H9 (cell line): ENCODE results near the gene IP6K3. TPM values are rescaled to one million over a fixed set of nuclear protein-coding genes. Genes with fewer than 3 reads are reported as not detected.

Experiments
- DNase-seq: peaks from one replicate; pipeline ENCODE4 v3.0.0-alpha.2; 2017
- H2AFZ ChIP-seq: one replicate; pipeline ENCODE4 v1.6.1; 2013; ENCODE audit warnings: mild to moderate bottlenecking, low read length, control low read depth, moderate library complexity
- H2AK5ac ChIP-seq: 2 replicates; pipeline ENCODE4 v1.6.1; 2013; ENCODE audit warnings: low read length, control low read depth, mixed read lengths; ENCODE audit not compliant: insufficient read length
- H2BK120ac ChIP-seq: one replicate; pipeline ENCODE4 v1.6.1; 2013; ENCODE audit warnings: low read depth, mild to moderate bottlenecking, low read length, control low read depth, inconsistent platforms; ENCODE audit not compliant: poor library complexity, severe bottlenecking
- H2BK12ac ChIP-seq: 2 replicates; pipeline ENCODE4 v1.6.1; 2013; ENCODE audit warnings: low read length, control low read depth, mixed read lengths, low read depth; ENCODE audit not compliant: insufficient read length
- H2BK15ac ChIP-seq: 2 replicates; pipeline ENCODE4 v1.6.1; 2013; ENCODE audit warnings: low read depth, low read length, control low read depth
- H2BK20ac ChIP-seq: one replicate; pipeline ENCODE4 v1.6.1; 2013; ENCODE audit warnings: low read depth, mild to moderate bottlenecking, low read length, control low read depth, inconsistent platforms; ENCODE audit not compliant: poor library complexity, severe bottlenecking
- H2BK5ac ChIP-seq: 2 replicates; pipeline ENCODE4 v1.6.1; 2013; ENCODE audit warnings: low read length, control low read depth, mixed read lengths; ENCODE audit not compliant: insufficient read length
- H3K14ac ChIP-seq: 2 replicates; pipeline ENCODE4 v1.6.1; 2013; ENCODE audit warnings: low read length, control low read depth; ENCODE audit not compliant: insufficient read depth
- H3K18ac ChIP-seq: 2 replicates; pipeline ENCODE4 v1.6.1; 2013; ENCODE audit warnings: low read depth, mild to moderate bottlenecking, mixed read lengths, low read length, control low read depth; ENCODE audit not compliant: insufficient read length
- H3K23ac ChIP-seq: 2 replicates; pipeline ENCODE4 v1.6.1; 2013; ENCODE audit warnings: low read length, control low read depth, mixed read lengths, low read depth; ENCODE audit not compliant: insufficient read length
- H3K23me2 ChIP-seq: 2 replicates; pipeline ENCODE4 v1.6.1; 2013; ENCODE audit warnings: low read depth, mild to moderate bottlenecking, mixed read lengths, low read length, control low read depth; ENCODE audit not compliant: insufficient read length, poor library complexity, severe bottlenecking
- H3K27ac ChIP-seq: 2 replicates; pipeline ENCODE4 v1.5.1; 2013; ENCODE audit warnings: low read length, control low read depth, mixed read lengths, low read depth; ENCODE audit not compliant: insufficient read length
- H3K27me3 ChIP-seq: 2 replicates; pipeline ENCODE4 v1.6.1; 2013; ENCODE audit warnings: low read length, control low read depth, inconsistent platforms; ENCODE audit not compliant: insufficient read depth
- H3K4ac ChIP-seq: 2 replicates; pipeline ENCODE4 v1.6.1; 2013; ENCODE audit warnings: low read depth, mild to moderate bottlenecking, control low read depth, inconsistent platforms, low read length, moderate library complexity
- H3K4me1 ChIP-seq: 2 replicates; pipeline ENCODE4 v1.6.1; 2013; ENCODE audit warnings: low read length, control low read depth, inconsistent platforms; ENCODE audit not compliant: insufficient read depth
- H3K4me2 ChIP-seq: 2 replicates; pipeline ENCODE4 v1.6.1; 2013; ENCODE audit warnings: low read length, control low read depth, mixed read lengths; ENCODE audit not compliant: insufficient read length, insufficient read depth
- H3K56ac ChIP-seq: 2 replicates; pipeline ENCODE4 v1.6.1; 2013; ENCODE audit warnings: low read depth, mild to moderate bottlenecking, mixed read lengths, low read length, control low read depth; ENCODE audit not compliant: insufficient read length
- H3K79me1 ChIP-seq: 2 replicates; pipeline ENCODE4 v1.6.1; 2013; ENCODE audit warnings: low read depth, mild to moderate bottlenecking, moderate library complexity, low read length, control low read depth, inconsistent platforms; ENCODE audit not compliant: insufficient read depth, poor library complexity, severe bottlenecking
- H3K79me2 ChIP-seq: 2 replicates; pipeline ENCODE4 v1.6.1; 2013; ENCODE audit warnings: low read length, control low read depth, inconsistent platforms; ENCODE audit not compliant: insufficient read depth
- H3K9ac ChIP-seq: 2 replicates; pipeline ENCODE4 v1.6.1; 2013; ENCODE audit warnings: low read length, control low read depth, mixed read lengths; ENCODE audit not compliant: insufficient read length; ENCODE audit errors: extremely low read depth
- H3K9me3 ChIP-seq: one replicate; pipeline ENCODE4 v1.6.1; 2013; ENCODE audit warnings: low read depth, low read length, inconsistent platforms; ENCODE audit not compliant: control insufficient read depth
- H3T11ph ChIP-seq: one replicate; pipeline ENCODE4 v1.6.1; 2013; ENCODE audit warnings: mild to moderate bottlenecking, low read length, control low read depth, inconsistent platforms
- H4K20me1 ChIP-seq: one replicate; pipeline ENCODE4 v1.6.1; 2013; ENCODE audit not compliant: control insufficient read depth, insufficient read length, insufficient read depth
- H4K5ac ChIP-seq: 2 replicates; pipeline ENCODE4 v1.6.1; 2013; ENCODE audit warnings: low read depth, mild to moderate bottlenecking, mixed read lengths, low read length, control low read depth; ENCODE audit not compliant: insufficient read length
- H4K8ac ChIP-seq: replicated peaks from 2 replicates; pipeline ENCODE4 v1.6.1; 2013; ENCODE audit warnings: low read length, control low read depth, mixed read lengths, low read depth; ENCODE audit not compliant: insufficient read length
- H4K91ac ChIP-seq: 2 replicates; pipeline ENCODE4 v1.6.1; 2013; ENCODE audit warnings: low read depth, mild to moderate bottlenecking, moderate library complexity, mixed read lengths, low read length, control low read depth; ENCODE audit not compliant: insufficient read length
- H3K27ac Mint-ChIP-seq, 3 experiments: 2 replicates in 2 of 3; 3 replicates in 1 of 3; pipeline ENCODE4 v1.8.0; 2020 to 2021; ENCODE audit warnings: mixed read lengths in 3 of 3, mild to moderate bottlenecking in 1 of 3, moderate library complexity in 1 of 3
- H3K27me3 Mint-ChIP-seq: 2 replicates; pipeline ENCODE4 v1.8.0; 2021; ENCODE audit warnings: low read depth, mild to moderate bottlenecking, moderate library complexity, mixed read lengths
- H3K36me3 Mint-ChIP-seq, 3 experiments: 2 replicates in 2 of 3; 3 replicates in 1 of 3; pipeline ENCODE4 v1.8.0; 2020 to 2021; ENCODE audit warnings: low read depth in 3 of 3, mixed read lengths in 3 of 3; ENCODE audit not compliant: insufficient read depth in 1 of 3
- H3K4me1 Mint-ChIP-seq, 2 experiments: 2 replicates each; pipeline ENCODE4 v1.8.0; 2020; ENCODE audit warnings: mixed read lengths in 2 of 2
- H3K4me3 Mint-ChIP-seq, 2 experiments: 2 replicates in 1 of 2; 3 replicates in 1 of 2; pipeline ENCODE4 v1.8.0; 2020 to 2021; ENCODE audit warnings: mild to moderate bottlenecking in 2 of 2, mixed read lengths in 2 of 2, moderate library complexity in 1 of 2
- H3K9me3 Mint-ChIP-seq, 2 experiments: 2 replicates in 1 of 2; 3 replicates in 1 of 2; pipeline ENCODE4 v1.8.0; 2020; ENCODE audit warnings: mild to moderate bottlenecking in 2 of 2, mixed read lengths in 2 of 2, moderate library complexity in 1 of 2
- CTCF ChIP-seq: fragments of 200-600 bp; sonication (generic); conservative IDR thresholded peaks from 3 replicates; pipeline ENCODE4 v1.8.0; 2021; ENCODE audit warnings: antibody characterized with exemption, mild to moderate bottlenecking
- WGBS: extraction: QIAGEN DNeasy Blood & Tissue Kit; methylation state at CpG from one replicate; pipeline ENCODE4 v1.1.7; 2013; ENCODE audit warnings: missing lambda C conversion rate, low lambda C conversion rate, mixed read lengths; ENCODE audit not compliant: insufficient read length; ENCODE audit errors: extremely low coverage; 5-methylcytosine and 5-hydroxymethylcytosine counted together
- total RNA-seq: library from RNA; stranded (reverse); gene quantifications from 2 replicates; pipeline ENCODE4 v1.2.1, GENCODE V29; 2021

Gene IP6K3
- total RNA-seq, 1 experiment from 2014 or later = 0.46 TPM

DNA sequence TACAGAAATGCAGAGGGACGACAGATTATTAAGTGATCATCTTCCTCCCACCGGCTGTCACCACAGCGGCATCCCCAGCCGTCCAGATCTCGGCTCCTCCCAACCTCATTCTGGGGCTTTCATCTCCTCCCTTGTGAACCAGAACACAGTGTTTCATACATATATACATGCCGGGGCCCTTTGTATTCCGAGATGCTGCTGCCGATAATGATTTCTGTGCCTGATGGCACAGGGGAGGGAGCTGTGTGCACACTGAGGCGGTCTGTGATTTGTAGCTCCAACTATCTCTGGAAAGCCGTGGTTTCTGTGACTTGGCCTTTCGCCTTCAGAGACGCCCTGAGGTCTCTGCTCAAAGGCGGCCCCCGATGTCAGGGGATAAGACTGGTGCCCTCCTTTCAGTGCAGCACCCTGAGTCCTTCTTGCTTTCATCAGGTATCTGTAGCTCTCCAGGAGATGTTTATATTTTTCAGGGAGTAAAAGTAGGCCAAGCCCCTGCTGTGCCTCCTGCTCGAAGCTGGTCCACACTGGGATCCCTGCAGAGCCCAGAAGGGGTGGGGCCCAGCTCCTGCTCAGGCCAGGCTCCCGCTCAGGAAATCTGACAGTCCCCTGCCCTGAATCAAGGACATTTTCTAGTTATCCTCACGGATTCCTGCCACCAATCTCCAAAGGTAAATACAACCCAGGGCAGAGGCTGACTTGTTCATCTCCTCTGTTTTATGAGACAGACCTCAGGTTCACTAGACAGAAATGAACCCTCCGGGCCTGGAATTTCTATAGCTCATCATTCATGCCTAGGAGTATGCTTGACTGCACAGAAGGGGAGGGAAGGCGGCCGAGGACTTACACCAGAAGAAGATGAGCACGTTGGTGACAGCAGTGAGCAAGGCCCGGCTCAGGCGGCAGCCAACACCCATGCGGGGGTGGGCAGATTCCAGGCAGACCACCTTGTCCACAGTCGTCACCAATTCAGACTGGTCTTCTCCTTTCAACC lies 31.0 kb upstream of the IP6K3 start:
- no peak overlapping the region for H3K14ac ChIP-seq
- no peak overlapping the region for H4K8ac ChIP-seq
- H3K4ac ChIP-seq = no peak overlapping the region
- no peak overlapping the region for H2BK20ac ChIP-seq
- H4K5ac ChIP-seq = no peak overlapping the region
- no peaks in the 10 kb centered on the region for H4K20me1 ChIP-seq
- no peak for TF ChIP-seq CTCF
- H3T11ph ChIP-seq = no peak overlapping the region
- Mint-ChIP-seq H3K27ac (peak overlapping the region; percentile 48 to 85 (median 75); a peak in 5 of 7 replicates), H3K4me1 (peaks cover 58 to 59% of the 10 kb centered on the region in 2 experiments), H3K36me3 (peaks cover 42 to 92% (median 91%) of the 10 kb centered on the region in 3 experiments), H3K27me3 (0 out of 2 replicates have a peak, but pooled peaks cover 2% of the 10 kb centered on the region), H3K9me3 (no peaks in the 10 kb centered on the region), H3K4me3 (no peak overlapping the region)
- no peak overlapping the region for H2BK120ac ChIP-seq
- H3K9ac ChIP-seq = no peak overlapping the region
- no peak overlapping the region for H3K18ac ChIP-seq
- no peaks in the 10 kb centered on the region for H3K23me2 ChIP-seq
- DNase-seq = no peak
- peaks cover 19% of the 10 kb centered on the region; the same call in 1 of the 2 replicates for H3K4me1 ChIP-seq
- H3K4me2 ChIP-seq = no peak overlapping the region
- no peaks in the 10 kb centered on the region for H3K79me1 ChIP-seq
- H3K56ac ChIP-seq = no peak overlapping the region
- no peak overlapping the region for H2AK5ac ChIP-seq
- no peak overlapping the region for H2BK15ac ChIP-seq
- H4K91ac ChIP-seq = no peak overlapping the region
- no CpG with 5 or more reads among the region's 25 CpGs for WGBS
- no peak overlapping the region for H2AFZ ChIP-seq
- no peaks in the 10 kb centered on the region for H3K9me3 ChIP-seq
- H2BK12ac ChIP-seq = no peak overlapping the region
- no peak overlapping the region for H3K27ac ChIP-seq
- no peaks in the 10 kb centered on the region for H3K27me3 ChIP-seq
- H3K23ac ChIP-seq = no peak overlapping the region
- H3K79me2 ChIP-seq = no peaks in the 10 kb centered on the region
- H2BK5ac ChIP-seq = no peak overlapping the region
